Fibroblast of lung (primary cell): Measurements from ENCODE around the gene PGAM5. TPM values are rescaled to one million over a fixed set of nuclear protein-coding genes. Genes with fewer than 3 reads are reported as not detected.

Experiments used
- DNase-seq, 2 donors: peaks; one replicate each; pipeline versions ENCODE4 v3.0.0 to v3.0.0-alpha.2; 2010; ENCODE audit warnings: low read depth in 2 of 2
- H2AFZ ChIP-seq: 2 replicates; pipeline ENCODE4 v1.5.1; 2012; ENCODE audit warnings: low read length, control low read depth, inconsistent platforms
- H3K27ac ChIP-seq: 2 replicates; pipeline ENCODE4 v1.5.1; 2011; ENCODE audit warnings: low read length, control low read depth; ENCODE audit not compliant: insufficient read depth
- H3K27me3 ChIP-seq: 2 replicates; pipeline ENCODE4 v1.5.1; 2011; ENCODE audit warnings: mild to moderate bottlenecking, low read length; ENCODE audit not compliant: control insufficient read depth, insufficient read depth
- H3K36me3 ChIP-seq: 2 replicates; pipeline ENCODE4 v1.5.1; 2011; ENCODE audit warnings: low read length; ENCODE audit not compliant: control insufficient read depth, insufficient read depth
- H3K4me1 ChIP-seq: 2 replicates; pipeline ENCODE4 v1.5.1; 2011; ENCODE audit warnings: low read length; ENCODE audit not compliant: control insufficient read depth, insufficient read depth; ENCODE audit errors: extremely low read depth
- H3K4me2 ChIP-seq: 2 replicates; pipeline ENCODE4 v1.5.1; 2011; ENCODE audit warnings: low read length, control low read depth; ENCODE audit not compliant: insufficient read depth; ENCODE audit errors: extremely low read depth
- H3K4me3 ChIP-seq, 4 experiments: fragments of 200-600 bp in 1 of 4; sonication (generic) in 1 of 4; replicated peaks in 1 of 4; 2 replicates each; pipeline ENCODE4 v1.5.1; 2011 to 2016; ENCODE audit warnings: low read length in 4 of 4, low read depth in 3 of 4, mild to moderate bottlenecking in 3 of 4, control low read depth in 2 of 4, inconsistent platforms in 1 of 4, mixed read lengths in 1 of 4; ENCODE audit not compliant: insufficient read depth in 1 of 4; ENCODE audit errors: control extremely low read depth in 1 of 4
- H3K79me2 ChIP-seq: 2 replicates; pipeline ENCODE4 v1.5.1; 2012; ENCODE audit warnings: mild to moderate bottlenecking, low read length, inconsistent platforms; ENCODE audit not compliant: control insufficient read depth, insufficient read depth
- H3K9ac ChIP-seq: 2 replicates; pipeline ENCODE4 v1.5.1; 2011; ENCODE audit warnings: mild to moderate bottlenecking, low read length, control low read depth; ENCODE audit not compliant: insufficient read depth
- H3K9me3 ChIP-seq: 2 replicates; pipeline ENCODE4 v1.5.1; 2012; ENCODE audit warnings: low read depth, low read length; ENCODE audit not compliant: control insufficient read depth, insufficient read depth
- H4K20me1 ChIP-seq: 2 replicates; pipeline ENCODE4 v1.5.1; 2011; ENCODE audit warnings: low read length; ENCODE audit not compliant: control insufficient read depth, insufficient read depth; ENCODE audit errors: extremely low read depth
- EZH2 ChIP-seq: IDR thresholded peaks from 2 replicates; pipeline ENCODE4 v1.5.1; 2012; ENCODE audit warnings: low read length, control low read depth, mild to moderate bottlenecking; ENCODE audit errors: missing control alignments
- polyA plus RNA-seq, 2 donors: library from polyadenylated mRNA; depleted of rRNA in 1 of 2; stranded (reverse) in 1 of 2; unstranded in 1 of 2; fragments of >200 nt; gene quantifications; 2 replicates each; pipeline ENCODE4 v1.2.1, GENCODE V29; 2011 to 2012; ENCODE audit warnings: missing spikeins in 1 of 2
- total RNA-seq: library from RNA; depleted of rRNA; stranded (reverse); fragments of >200 nt; gene quantifications from 2 replicates; pipeline ENCODE4 v1.2.1, GENCODE V29; 2014
- TF ChIP-seq, protein P1 (sequence below), 2 donors: IDR thresholded peaks in 1 of 2; conservative IDR thresholded peaks in 1 of 2; 1 replicate in 1 of 2; 2 replicates in 1 of 2; pipeline ENCODE4 v1.5.1; 2011 to 2012; ENCODE audit warnings: low read length in 2 of 2, control low read depth in 1 of 2, inconsistent platforms in 1 of 2, low read depth in 1 of 2, mild to moderate bottlenecking in 1 of 2

PGAM5 gene
- total and polyA plus RNA-seq, 2 donors (not counting 1 experiment from before 2014, with no cell fraction given), result 9.8 to 27.1 TPM

DNA sequence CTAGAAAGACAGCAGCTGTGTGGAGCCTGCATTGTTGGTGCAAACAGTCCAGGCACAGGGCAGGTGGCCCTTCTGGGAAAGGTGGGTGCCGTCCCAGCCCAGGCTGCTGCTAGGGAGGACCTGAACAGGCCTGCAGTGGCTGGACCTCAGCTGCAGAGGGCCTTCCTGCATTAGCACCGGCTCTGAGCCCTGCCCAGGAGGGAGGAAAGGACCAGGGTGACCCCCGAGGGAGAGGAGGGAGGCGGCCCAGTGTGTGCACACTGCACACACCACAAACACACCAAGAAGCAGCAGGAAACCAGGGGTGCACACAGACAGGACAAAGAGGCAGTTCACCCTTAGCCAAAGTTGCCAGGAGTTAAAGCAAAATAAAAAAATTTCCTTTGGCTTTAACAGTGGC, 8.0 kb upstream of the PGAM5 start:
- Histone ChIP-seq H3K4me1 (no peaks in the 10 kb centered on the region), H3K79me2 (no peaks in the 10 kb centered on the region)

DNA sequence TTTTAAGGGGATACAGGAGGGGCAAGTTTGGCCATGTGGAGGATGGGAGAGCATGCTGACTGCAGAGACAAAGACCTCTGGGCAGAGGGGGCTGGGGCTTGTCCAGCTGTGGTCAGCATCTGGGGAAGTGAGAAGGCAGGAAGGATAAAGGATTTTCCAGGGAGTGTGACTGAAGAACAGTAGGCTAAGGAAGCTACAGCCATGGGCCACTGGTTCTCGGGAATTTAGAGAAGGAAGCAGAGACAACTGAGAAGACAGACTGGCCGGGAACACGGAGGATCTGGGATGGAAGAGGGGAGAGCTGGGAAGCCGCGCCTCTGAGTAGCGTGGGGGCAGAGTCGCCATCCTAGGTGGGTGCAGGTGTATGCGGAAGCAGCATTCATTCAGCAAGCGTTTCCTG, 7.0 kb upstream of the PGAM5 start:
- Histone ChIP-seq H3K27me3 (no peaks in the 10 kb centered on the region), H3K9ac (no peak overlapping the region), H4K20me1 (no peaks in the 10 kb centered on the region), H3K79me2 (no peaks in the 10 kb centered on the region), H3K9me3 (no peaks in the 10 kb centered on the region), H3K4me1 (no peaks in the 10 kb centered on the region), H3K4me3 (no peak overlapping the region), H3K4me2 (no peak overlapping the region), H3K36me3 (peaks cover 3% of the 10 kb centered on the region), H3K27ac (no peak overlapping the region), H2AFZ (no peak overlapping the region)
- TF ChIP-seq, protein P1, sequence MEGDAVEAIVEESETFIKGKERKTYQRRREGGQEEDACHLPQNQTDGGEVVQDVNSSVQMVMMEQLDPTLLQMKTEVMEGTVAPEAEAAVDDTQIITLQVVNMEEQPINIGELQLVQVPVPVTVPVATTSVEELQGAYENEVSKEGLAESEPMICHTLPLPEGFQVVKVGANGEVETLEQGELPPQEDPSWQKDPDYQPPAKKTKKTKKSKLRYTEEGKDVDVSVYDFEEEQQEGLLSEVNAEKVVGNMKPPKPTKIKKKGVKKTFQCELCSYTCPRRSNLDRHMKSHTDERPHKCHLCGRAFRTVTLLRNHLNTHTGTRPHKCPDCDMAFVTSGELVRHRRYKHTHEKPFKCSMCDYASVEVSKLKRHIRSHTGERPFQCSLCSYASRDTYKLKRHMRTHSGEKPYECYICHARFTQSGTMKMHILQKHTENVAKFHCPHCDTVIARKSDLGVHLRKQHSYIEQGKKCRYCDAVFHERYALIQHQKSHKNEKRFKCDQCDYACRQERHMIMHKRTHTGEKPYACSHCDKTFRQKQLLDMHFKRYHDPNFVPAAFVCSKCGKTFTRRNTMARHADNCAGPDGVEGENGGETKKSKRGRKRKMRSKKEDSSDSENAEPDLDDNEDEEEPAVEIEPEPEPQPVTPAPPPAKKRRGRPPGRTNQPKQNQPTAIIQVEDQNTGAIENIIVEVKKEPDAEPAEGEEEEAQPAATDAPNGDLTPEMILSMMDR (conservative IDR thresholded peaks at IDR 0.05 in 1 of 2, IDR thresholded peaks at IDR 0.05 in 1 of 2; ENCODE audit: low read depth in 1 of 2, low read length in 2 of 2), result no peak
- TF ChIP-seq EZH2, result no peak
- no peak for DNase-seq

More for the DNA sequence above, 8.0 kb upstream of the PGAM5 start:
- H3K4me3 ChIP-seq, result no peak overlapping the region
- H4K20me1 ChIP-seq, result no peaks in the 10 kb centered on the region
- H3K27ac ChIP-seq, result no peak overlapping the region
- H3K9ac ChIP-seq, result no peak overlapping the region
- TF ChIP-seq, protein P1 (conservative IDR thresholded peaks at IDR 0.05 in 1 of 2, IDR thresholded peaks at IDR 0.05 in 1 of 2; ENCODE audit: low read depth in 1 of 2, low read length in 2 of 2), result no peak
- no peak for TF ChIP-seq EZH2
- H3K9me3 ChIP-seq, result no peaks in the 10 kb centered on the region
- no peak overlapping the region for H2AFZ ChIP-seq
- H3K27me3 ChIP-seq, result no peaks in the 10 kb centered on the region
- no peak for DNase-seq
- H3K4me2 ChIP-seq, result no peak overlapping the region
- peaks cover 4% of the 10 kb centered on the region for H3K36me3 ChIP-seq

DNA sequence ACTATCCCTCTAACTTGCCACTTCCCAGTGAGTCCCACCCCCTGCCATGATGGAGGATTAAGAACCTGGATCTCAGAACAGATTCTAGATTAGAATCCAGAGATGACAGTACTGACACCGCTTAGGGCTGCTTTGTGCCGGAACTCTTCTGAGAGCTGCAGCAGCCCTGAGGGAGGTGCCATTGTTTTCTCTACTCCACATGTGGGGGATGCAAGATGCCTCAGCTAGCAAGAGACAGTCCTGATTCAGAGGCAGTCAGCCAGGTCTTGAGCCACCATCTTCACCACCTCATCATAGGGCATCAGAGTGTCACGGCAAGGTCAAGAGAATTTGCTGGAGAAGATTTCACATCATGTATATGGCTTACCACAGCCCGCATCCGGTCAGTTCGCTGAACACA, 3.4 kb upstream of the PGAM5 start:
- Histone ChIP-seq H3K4me1 (no peaks in the 10 kb centered on the region), H3K4me2 (no peak overlapping the region), H3K9ac (no peak overlapping the region), H3K79me2 (peaks cover 13% of the 10 kb centered on the region), H2AFZ (no peak overlapping the region), H4K20me1 (no peaks in the 10 kb centered on the region), H3K4me3 (no peak overlapping the region), H3K27me3 (no peaks in the 10 kb centered on the region), H3K9me3 (no peaks in the 10 kb centered on the region), H3K36me3 (peaks cover 3% of the 10 kb centered on the region), H3K27ac (no peak overlapping the region)
- DNase-seq, result no peak
- TF ChIP-seq, protein P1 (conservative IDR thresholded peaks at IDR 0.05 in 1 of 2, IDR thresholded peaks at IDR 0.05 in 1 of 2; ENCODE audit: low read depth in 1 of 2, low read length in 2 of 2), result no peak
- no peak for TF ChIP-seq EZH2
